COLO668 (cell line): Measurements from ENCODE around the gene TBC1D8.
A peak's percentile ranks its signal among the peaks of the same experiment; 100 is the strongest.

ENCODE experiments used
- DNase-seq: peaks from one replicate; lab custom pipeline; 2025; ENCODE audit not compliant: unreplicated experiment; lab: John Stamatoyannopoulos, UW

Gene TBC1D8

DNA sequence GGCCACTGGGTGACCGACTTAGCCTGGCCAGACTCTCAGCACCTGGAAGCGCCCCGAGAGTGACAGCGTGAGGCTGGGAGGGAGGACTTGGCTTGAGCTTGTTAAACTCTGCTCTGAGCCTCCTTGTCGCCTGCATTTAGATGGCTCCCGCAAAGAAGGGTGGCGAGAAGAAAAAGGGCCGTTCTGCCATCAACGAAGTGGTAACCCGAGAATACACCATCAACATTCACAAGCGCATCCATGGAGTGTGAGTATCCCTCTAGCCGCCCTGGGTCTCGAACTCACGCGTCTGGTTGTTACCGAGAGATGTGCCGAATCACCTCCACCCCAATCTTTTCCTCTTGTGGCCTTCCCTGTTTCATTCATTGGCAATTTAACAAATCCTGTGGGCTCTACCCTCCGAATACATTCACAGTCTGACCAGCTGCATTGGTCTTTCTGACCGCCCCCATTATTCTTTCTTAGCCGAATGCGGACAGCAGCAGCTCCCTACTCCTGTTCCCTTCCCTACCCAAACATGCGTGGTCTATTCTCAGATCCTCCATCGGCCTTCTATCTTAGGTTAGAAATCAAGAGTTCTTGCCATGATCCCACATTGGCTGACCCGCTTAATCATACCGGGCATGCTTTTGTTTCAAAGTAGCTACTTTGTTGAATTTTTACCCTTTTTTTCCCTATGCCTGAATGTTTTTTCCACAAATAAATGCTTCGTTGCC is 148.5 kb downstream of the TBC1D8 start:
- DNase-seq = peak; percentile 43

GRCh38 chr2:101001691-101002561 is 149.3 kb downstream of the TBC1D8 start, which contains the start of gene RPL31:
Gene RPL31 (plus strand): TSS chr2:101002289. CDS start chr2:101002702, 413 bp downstream.
- peak; percentile 98 for DNase-seq

- DNase-seq = no peak
Measured at GRCh38 chr2:100999995-101000394, 151.2 kb downstream of the TBC1D8 start.

- DNase-seq = no peak
Measured at GRCh38 chr2:100998235-100998573, 153.0 kb downstream of the TBC1D8 start.

DNA sequence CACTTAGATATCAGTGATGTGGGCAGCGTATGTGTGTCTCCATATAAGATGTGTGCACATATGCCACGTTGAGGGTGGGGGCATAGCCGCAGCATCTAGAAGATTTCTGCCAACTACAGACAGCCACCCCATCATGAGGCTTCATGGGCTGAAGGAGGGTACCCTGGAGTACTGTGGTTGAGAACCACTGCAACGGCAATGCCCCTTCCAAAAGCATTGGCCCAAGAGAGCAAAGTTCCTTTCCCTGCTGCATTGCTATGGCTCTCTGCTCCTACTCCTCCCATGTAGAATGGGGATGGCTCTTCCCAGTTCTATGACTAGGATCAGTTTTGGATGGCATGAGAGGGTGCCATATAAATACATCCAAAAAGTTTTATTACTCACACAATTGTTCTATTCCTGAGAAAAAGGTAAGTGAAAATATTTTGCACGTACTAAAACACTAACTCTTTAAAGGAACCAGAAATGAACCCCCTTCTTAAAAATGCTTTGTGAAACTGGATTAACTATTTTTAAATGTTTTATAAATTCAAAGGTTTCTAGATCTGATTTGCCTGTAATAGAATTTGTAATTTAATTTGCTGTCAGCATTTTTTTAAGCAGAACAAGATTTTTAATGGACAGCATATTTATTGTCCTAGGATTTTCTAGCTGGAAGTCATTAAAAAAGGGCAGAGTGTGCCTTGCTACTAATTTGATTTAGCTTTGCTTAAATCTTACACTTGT is 153.5 kb downstream of the TBC1D8 start:
- no peak for DNase-seq

GRCh38 chr2:100995309-100996075 is 155.7 kb downstream of the TBC1D8 start:
- no peak for DNase-seq

GRCh38 chr2:100993294-100993693 is 157.9 kb downstream of the TBC1D8 start:
- DNase-seq = no peak

DNA sequence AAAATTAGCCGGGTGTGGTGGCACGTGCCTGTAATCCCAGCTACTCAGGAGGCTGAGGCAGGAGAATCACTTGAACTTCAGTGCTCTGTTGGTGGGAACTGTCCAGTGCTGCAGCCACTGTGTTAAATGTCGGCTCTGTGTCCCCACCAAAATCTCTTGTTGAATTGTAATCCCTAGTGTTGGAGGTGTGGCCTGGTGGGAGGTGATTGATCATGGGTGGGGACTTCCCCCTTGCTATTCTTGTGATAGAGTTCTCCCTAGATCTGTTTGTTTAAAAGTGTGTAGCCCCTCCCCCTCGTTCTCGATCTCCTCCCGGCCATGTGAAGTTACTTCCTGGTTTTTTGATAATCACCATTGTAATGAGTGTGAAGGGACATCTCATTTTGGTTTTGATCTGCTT is 158.9 kb downstream of the TBC1D8 start:
- no peak for DNase-seq

GRCh38 chr2:100991404-100991773 is 159.8 kb downstream of the TBC1D8 start:
- no peak for DNase-seq

GRCh38 chr2:100990650-100991403 is 160.4 kb downstream of the TBC1D8 start:
- DNase-seq = no peak

DNA sequence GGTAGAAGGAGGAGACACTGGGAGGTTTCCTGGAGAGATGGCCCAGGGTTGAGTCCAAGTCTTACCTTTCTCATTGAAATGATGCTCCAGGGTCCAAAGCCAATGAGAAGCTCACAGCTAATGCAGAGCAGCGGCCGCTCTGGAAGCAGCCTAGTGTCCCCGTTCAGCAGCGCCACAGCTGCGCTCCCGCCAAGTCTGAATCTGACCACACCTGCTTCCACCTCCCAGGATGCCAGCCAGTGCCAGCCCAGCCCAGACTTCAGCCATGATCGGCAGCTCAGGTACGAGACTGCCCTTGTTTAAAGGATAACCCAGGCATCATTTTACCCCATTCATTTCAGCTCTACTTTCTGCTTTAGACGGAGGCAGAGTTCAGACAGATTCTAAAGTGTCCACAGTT is 161.0 kb downstream of the TBC1D8 start:
- DNase-seq = no peak

- no peak for DNase-seq
Measured at GRCh38 chr2:100989666-100990065, 161.5 kb downstream of the TBC1D8 start.

- no peak for DNase-seq
Measured at GRCh38 chr2:100988630-100989417, 162.4 kb downstream of the TBC1D8 start.

DNA sequence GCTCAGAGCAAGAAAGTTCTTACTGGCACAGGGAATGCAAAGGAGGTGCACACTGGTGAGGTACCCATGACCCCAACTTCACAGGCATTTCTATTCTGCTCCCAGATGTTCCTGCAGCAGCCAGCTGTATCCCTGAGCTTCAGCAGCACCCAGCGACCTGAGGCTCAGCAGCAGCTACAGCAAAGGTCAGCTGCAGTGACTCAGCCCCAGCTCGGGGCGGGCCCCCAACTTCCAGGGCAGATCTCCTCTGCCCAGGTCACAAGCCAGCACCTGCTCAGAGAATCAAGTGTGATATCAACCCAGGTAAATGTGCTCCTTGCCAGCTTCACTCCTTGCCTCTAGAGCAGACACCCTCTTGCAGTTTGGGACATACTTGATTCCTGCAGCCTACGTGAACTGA is 163.2 kb downstream of the TBC1D8 start:
- no peak for DNase-seq

DNA sequence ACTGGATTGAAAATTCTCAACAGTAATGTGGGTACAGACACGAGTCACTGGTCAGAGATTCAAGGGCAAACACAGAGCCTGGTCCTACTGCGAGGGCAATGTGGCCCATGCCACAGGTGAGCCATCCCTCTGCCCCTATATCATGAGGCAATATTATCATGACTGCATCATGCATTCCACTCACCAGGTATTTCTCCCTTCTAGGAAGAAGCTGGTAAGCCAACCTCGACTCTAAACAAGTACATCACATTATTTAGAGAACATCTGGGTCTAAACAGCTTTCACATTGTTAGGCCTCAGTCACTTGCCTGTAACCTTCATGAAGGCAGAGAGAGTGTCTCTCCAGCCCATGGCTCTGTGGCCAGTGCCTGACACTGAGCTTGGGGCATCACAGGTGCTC is 163.6 kb downstream of the TBC1D8 start:
- DNase-seq = no peak

GRCh38 chr2:100986157-100986556 is 165.0 kb downstream of the TBC1D8 start:
- no peak for DNase-seq

GRCh38 chr2:100984892-100985307 is 166.3 kb downstream of the TBC1D8 start:
- peak; percentile 74 for DNase-seq

- DNase-seq = no peak
Measured at GRCh38 chr2:100983684-100984310, 167.4 kb downstream of the TBC1D8 start.

- no peak for DNase-seq
Measured at GRCh38 chr2:100983201-100983600, 168.0 kb downstream of the TBC1D8 start.
